T-helper 2 cell treated with Interferon-gamma antibody and Interleukin-4, amounts not matched to agents 100 ng/mL and 5 ng/mL, for 36 hours (primary cell): ENCODE measurements around the gene PRAC2. TPM values are rescaled to one million over a fixed set of nuclear protein-coding genes. Genes with fewer than 3 reads are reported as not detected.

Source experiments
- intact Hi-C: fragments of 100-400 bp; cut with micrococcal nuclease; formaldehyde crosslinking; loops from one replicate; pipeline ENCODE4 v1.15.1; 2023
- total RNA-seq: library from RNA; stranded (reverse); gene quantifications from 2 replicates; pipeline ENCODE4 v1.2.3, GENCODE V29; 2022

The PRAC2 gene
- total RNA-seq, 1 donor from 2014 or later = not detected

DNA sequence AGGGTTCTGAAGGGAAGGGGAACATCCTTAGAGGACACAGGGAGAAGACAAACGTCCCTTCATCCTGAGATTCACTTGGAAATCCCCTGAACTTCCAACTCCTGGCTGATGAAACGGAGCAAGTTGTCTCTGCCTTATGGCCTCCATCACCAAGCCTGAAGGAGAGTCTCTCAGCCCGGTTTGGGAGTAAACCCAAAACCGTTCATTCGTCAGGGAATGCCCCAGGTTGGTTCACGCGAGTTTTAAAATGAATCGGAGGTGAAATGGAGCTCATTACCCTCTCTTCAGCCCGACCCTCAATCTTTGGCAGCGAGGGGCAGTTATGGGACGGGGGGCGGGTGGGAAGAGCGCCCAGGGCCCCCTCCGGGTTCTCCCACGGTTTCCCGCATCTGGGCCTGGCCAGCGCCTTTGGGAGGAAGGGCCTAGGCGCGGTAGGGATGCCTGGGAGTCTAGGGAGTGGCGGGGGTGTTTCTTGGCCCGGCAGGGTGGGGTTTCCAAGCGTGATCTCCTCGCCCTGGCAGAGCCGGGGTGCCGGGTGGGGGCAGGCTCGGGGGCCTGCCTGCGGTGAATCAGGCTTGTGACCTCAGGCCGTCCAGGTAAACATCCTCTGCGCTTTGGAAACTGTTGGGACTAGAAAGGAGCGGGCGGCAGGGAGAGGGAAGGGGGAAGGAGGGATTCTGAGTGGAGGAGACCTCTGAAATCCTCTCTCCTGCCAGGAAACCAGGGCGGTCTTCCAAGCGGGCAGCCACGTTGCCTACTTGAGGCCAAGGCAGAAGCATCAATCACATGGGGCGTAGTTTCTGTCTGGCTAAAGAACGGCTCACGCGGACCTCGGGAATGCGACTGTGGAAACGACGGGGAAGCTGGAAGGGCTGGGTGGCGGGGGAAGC is 29.7 kb downstream of the PRAC2 start:
- intact Hi-C loops = loop anchor here (5.0 kb wide), 1 partner anchor 245 kb away; the partner anchor contains the start of gene IGF2BP1

DNA sequence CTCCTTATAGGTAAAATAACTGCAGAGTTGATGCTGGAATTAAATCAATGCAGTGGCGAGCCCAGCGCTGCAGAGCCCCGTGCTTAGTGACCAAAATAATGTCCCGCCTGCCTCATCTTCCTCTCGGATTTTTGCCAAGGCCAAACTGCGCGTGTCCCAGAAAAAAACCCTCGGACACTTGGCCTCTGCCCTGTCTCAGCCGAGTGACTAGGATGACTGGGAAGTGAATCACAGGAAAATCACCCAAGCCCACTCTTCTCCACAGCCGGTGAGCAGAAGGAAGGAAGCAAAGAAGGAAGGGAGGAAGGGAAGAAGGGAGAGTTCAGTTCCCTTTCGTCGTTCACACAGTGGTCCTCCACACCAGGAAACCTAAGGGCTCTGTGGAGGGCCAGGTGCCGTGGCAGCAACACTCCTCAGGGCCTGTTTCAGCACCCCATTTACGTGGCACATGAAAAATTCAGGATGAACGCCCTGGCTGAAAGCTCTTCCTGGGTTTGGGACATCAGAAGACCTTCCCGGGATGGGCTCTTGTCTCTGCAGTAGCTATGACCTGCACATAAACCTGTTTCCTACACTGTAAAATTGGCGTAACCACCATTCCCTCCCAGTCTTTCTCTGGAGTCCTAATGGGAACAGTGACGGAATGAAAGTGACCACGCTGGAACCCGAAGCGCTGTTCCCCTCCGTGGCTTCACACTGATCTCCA is 31.0 kb downstream of the PRAC2 start:
- intact Hi-C loops = loop anchor here (5.0 kb wide), 1 partner anchor 243 kb away; the partner anchor contains the start of gene IGF2BP1

DNA sequence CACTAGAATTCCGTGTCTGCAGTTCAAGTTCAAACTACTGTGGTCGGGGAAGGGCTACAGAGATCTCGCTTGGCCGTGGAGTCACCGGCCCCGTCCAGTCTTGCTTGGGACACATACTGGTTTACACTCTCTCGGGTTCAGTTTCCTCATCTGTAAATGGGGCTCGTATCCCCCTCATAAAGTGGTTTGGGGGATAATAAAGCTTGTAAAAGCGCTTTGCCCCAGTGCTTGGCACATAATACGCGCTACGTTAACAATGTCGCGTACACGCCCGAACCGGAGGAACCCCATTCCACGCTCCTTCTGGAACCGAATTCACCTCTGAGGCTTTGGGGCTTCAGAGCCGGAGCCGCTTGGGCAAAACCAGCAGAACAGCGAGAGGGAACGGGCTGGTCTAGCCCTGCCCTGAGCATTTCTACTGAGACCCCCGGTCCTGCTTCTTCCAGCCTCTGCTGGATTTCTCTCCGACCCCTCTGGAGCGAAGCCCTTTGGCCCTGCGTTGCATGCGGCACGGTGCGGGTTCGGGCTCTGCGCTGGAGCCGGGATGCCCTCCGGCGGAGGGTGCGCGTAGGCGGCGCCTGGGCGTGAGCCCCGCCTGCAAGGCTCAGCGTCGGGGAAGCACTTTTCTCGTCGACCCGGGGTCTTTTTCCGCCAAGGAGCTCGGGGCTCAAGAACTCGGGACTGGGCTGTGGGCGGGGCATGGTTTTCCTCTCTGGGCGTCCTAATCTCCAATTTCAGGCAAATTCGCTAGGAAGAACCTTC is 31.7 kb downstream of the PRAC2 start:
- intact Hi-C loops = loop anchor here (5.0 kb wide), 1 partner anchor 243 kb away; the partner anchor contains the start of gene IGF2BP1

DNA sequence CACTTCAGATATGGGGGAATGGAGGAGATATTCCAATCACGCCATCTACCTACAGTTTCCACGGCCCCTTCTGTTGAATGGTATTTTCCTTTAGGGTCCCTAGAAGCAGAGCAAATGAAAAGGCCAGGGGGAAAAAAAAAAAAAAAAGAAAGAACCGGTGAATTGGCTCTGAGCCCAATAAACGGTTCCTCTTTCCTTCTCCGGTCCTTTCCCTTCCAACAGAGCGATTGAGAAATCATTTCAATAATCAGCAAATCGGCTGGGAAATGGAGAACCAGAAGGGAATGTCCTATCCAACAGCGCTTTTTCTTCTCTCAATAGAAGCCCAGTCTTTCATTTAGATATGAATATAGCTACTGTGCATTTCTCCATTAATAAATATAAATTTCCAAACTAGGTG is 32.4 kb downstream of the PRAC2 start:
- intact Hi-C loops = no loop called here

DNA sequence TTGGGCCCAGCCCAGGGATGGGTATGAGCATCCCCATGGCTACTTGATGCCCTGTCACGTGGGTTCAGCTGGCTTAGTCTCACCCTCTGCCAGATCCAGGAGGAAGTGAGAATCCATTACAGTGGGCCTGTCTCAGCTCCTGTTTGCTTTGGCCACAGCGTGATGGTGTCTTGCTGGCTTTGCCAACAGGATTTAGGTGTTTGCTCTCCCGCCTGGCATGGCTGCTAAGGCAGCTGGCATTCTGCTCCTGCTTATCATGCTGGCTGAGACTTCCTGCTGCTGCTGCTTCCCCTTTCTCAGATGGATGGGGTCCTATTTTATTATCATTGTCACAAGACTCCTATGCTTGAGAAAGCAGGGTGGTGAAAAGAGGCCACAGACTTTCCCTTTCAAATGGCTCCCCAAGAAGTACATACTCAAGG is 33.9 kb downstream of the PRAC2 start:
- intact Hi-C loops = no loop called here

DNA sequence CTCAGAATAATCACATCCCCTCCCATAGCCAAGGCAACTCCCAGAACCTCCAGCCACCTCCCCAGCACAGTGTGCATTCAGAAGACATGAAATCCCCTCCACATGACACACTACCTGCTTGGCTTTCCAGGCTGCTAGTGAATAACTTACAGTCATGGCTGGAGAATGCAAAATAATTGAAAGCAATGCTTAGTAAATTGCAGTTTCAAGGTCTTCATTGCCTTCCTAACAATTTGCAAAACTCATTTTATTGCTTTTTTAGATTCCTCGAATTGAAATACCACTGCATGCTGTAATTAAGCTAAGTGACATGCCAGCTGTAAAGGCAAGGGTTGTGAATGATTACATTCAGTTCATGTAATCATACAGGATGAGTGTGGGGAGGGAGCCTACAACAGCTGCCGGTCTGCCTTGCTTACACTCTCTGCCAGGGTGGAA is 34.6 kb downstream of the PRAC2 start:
- intact Hi-C loops = no loop called here

DNA sequence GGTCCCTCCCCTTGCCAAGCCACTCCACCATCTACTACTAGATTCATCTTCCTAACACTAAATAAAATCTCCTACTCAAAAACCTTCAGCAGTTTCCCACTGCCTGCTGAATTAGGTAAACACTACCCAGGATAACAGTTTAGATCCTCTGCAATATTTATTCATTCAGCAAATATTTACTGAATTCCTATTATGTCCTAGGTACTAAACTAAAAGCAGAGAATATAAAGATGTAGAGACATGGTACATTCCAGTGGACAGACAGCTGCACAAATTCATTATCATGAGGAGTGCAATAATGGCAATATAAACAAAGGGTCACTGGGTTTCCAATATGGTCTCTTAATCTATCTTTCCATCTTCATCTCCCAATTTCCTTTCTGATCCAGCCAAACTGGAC is 36.3 kb downstream of the PRAC2 start:
- intact Hi-C loops = no loop called here

DNA sequence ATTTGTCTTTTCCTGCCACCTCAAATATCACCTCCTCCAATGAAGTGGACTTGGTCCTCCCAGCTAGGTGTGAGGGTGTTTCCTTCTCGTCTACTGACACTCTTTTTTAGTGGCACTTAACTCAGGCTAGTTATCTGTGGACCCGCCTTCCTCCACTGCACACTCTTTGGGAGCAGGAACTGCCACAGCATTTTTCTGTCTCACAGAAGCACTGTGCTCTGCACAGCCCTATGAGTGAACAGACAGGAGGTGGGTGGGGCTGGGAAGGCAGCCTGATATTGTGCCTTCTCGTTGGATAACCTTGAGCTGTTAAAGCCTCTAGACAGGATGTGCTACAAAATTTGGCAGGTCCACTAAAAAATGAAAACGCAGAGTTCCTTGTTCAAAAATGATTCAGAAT is 37.4 kb downstream of the PRAC2 start:
- intact Hi-C loops = no loop called here

DNA sequence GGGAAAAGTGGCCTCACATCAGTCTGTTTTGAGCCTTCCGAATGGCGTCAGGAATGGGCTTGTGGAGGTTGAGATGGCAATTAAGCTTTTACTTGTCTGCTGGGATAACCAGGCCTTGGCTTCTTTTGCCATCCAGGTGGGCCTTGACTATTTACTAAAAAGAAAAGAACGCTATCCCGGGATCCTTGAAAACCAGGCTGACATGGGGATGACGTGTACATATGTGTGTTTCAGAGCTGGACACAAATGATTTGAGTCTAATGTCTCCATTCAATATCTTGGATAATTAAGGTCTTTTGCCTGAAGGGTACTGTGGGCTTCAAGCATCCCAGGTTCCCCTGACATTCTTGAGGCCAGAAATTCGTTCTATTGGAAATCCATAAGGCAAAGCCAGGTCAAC is 38.1 kb downstream of the PRAC2 start:
- intact Hi-C loops = no loop called here

DNA sequence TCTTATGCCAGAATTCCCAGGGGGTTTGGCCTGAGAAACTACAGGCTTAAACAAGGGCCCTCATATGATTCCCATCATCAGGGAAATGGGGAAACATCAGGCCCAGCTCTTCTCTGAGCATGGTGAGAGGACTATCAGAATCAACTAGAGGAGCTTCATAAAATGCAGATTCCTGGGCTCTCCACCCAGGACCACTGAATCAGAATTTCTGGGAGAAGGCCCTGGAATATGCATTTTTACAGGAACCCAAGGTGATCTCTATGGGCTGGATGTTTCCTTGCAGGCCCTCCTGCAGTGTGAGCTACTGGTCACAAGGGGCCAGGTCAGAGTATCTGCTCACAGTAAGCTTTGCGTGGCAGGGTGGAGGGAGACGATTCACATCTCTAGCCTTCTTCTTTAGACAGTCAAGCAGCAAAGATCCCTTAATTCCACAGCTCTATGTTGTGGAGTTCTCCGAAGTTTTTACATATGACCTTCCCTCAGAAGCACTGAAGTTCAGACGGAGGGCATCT is 44.3 kb downstream of the PRAC2 start:
- intact Hi-C loops = no loop called here

DNA sequence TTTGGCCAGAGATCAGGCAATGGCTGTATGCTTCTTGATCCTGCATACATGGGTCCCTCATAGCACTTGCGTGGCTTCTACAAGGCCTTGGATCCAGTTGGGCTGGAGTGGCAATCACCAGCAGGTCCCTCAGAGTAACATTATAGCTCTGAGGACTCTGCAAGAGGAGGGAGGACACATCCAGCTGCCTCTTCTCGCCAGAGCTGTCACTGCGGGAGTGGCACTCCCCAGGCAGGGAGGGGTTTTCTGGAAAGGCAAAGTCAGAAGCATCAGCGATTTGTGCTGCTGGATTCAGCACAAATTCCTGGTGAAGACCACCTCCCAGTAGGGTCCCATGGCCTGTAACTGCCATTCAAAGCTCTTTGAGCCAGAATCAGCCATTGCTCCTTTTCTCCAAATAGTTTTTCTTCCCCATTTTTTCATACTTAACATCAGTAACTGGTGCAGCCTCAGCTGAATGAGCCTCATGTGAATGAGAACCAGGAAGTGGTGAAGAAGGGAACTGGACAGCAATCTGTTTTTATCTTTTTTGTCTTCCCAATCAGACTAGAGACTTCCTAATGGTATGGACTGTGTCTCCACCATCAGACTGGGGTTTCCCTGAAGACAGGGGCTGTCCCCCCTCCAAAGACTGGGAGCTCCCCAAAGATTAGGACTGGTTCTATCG is 46.2 kb downstream of the PRAC2 start:
- intact Hi-C loops = no loop called here

DNA sequence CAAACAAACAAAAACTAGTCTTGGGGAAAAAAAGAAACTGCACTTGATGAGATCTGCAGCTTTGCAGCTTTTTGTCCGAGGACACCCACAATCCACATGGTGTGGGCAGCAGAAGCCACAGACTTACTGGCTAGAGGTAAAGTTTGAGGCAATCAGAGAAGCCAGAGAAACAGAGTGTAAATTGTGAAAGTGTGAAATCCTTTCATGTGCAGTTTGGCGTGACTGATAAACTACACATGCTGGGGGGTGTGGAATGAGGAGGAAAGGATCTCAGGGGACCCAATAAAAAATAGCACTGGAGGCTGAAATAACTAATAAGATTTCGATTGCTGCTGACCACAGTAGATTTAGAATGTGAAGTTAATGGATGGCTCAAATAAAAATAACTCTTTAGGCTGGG is 48.0 kb downstream of the PRAC2 start:
- intact Hi-C loops = no loop called here

DNA sequence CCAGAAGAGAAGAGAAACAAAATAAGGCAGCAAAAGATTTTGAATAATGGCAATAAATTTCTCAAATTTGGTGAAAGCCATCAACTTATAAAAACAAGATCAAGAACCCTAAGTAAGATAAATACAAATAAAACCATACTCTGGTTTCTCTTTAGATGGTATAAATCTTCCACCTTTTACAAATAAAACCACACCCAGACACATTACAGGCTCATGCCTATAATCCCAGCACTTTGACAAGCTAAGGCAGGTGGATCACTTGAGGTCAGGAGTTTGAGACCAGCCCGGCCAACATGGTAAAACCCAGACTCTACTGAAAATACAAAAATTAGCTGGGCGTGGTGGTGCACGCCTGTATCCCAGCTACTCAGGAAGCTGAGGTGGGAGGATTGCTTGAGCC is 50.3 kb downstream of the PRAC2 start:
- intact Hi-C loops = no loop called here

Other genes starting within 250 kb of the PRAC2 start
- not detected in 2 replicates for gene HOXB1, start 192.2 kb upstream of the PRAC2 start, total RNA-seq
- gene HOXB2, start 178.1 kb upstream of the PRAC2 start, total RNA-seq = 21.8 and 24.0 TPM in 2 replicates
- 6.6 and 6.9 TPM in 2 replicates for gene HOXB4, start 144.8 kb upstream of the PRAC2 start, total RNA-seq
- 10.0 and 10.7 TPM in 2 replicates for gene HOXB3, start 132.9 kb upstream of the PRAC2 start, total RNA-seq
- 0.07 TPM in 1 of 2 replicates, not detected in the other for gene HOXB5, start 129.4 kb upstream of the PRAC2 start, total RNA-seq
- gene HOXB6, start 118.2 kb upstream of the PRAC2 start, total RNA-seq = 0.30 TPM in 1 of 2 replicates, not detected in the other
- gene HOXB7, start 112.2 kb upstream of the PRAC2 start, total RNA-seq = 0.34 and 0.73 TPM in 2 replicates
- gene HOXB8, start 107.9 kb upstream of the PRAC2 start, total RNA-seq = not detected in 2 replicates
- gene HOXB9, start 96.8 kb upstream of the PRAC2 start, total RNA-seq = 0.09 TPM in 2 replicates
- gene PRAC1, start 667 bp upstream of the PRAC2 start, total RNA-seq = not detected in 2 replicates
- gene HOXB13, start 5.6 kb downstream of the PRAC2 start, total RNA-seq = not detected in 2 replicates
- 0.07 TPM in 1 of 2 replicates, not detected in the other for gene TTLL6, start 94.0 kb downstream of the PRAC2 start, total RNA-seq
- 116 and 129 TPM in 2 replicates for gene CALCOCO2, start 107.8 kb downstream of the PRAC2 start, total RNA-seq
- 114 and 120 TPM in 2 replicates for gene ATP5MC1, start 169.6 kb downstream of the PRAC2 start, total RNA-seq
- 75.1 and 78.3 TPM in 2 replicates for gene UBE2Z, start 185.2 kb downstream of the PRAC2 start, total RNA-seq
- gene SNF8, start 221.7 kb downstream of the PRAC2 start, total RNA-seq = 128 and 134 TPM in 2 replicates
- not detected in 2 replicates for gene GIP, start 245.4 kb downstream of the PRAC2 start, total RNA-seq